Glomerular endothelial cell (primary cell): ENCODE measurements around the gene ASRGL1. TPM values are rescaled to one million over a fixed set of nuclear protein-coding genes. Genes with fewer than 3 reads are reported as not detected.
"Not testable (repeated sequence)": the region's sequence is repeated elsewhere in the genome, so short reads cannot be mapped to it uniquely, and the experiment has no call there.

Experiments
- DNase-seq: peaks from one replicate; pipeline ENCODE4 v3.0.0-alpha.2; 2011; ENCODE audit warnings: low read depth, low spot score; ENCODE audit errors: extremely low read depth
- total RNA-seq: library from RNA; depleted of rRNA; stranded (reverse); fragments of >200 nt; gene quantifications from 2 replicates; pipeline ENCODE4 v1.2.3, GENCODE V29; 2015

Gene ASRGL1
- 7.8 and 41.4 TPM in 2 replicates for total RNA-seq

- DNase-seq, result no peak
These were observed at the start of gene ASRGL1 for GRCh38 chr11:62337303-62338181. Gene ASRGL1 (plus strand): TSS chr11:62337448. CDS start chr11:62337978, 530 bp downstream.

DNA sequence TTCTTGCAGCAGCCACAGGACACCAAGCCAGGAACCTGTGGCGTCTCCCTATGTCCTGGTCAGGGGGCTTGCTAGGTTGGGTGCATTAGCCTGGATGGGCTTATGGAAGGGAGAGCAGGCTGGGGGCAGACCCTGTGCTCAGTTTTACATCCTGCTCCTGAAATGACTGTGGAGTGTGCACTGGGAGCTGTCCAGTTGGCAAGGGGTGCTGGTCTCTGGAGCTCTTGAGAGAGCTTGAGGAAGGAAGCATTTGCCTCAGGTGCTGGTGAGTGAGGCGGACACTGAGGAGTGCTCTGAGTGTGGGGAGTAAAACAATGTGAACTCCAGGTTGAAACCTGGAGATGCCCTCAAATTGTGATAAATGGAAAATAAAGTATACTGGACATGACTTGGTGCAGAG, 41.7 kb upstream of the ASRGL1 start:
- DNase-seq, result no peak

DNA sequence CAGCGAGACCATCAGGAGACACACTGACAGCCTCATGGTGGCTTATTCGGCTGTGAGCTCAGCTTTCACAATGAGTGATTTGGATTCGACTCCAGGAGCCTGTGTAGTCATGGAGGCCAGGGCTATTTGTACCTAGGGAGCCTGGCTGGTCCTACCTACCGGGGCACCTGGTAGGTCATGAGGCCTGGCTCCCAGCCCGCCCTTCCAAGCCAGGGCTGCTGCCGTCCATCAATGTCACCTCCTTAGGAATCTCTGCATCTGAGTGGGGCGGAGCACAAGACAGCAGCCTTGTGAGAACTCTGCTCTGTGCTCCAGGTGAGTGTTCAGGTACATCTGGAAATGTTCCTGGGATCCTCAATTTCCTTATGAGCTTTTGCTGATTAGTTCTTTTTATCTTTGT, 38.3 kb upstream of the ASRGL1 start, which contains the start of gene SCGB1D4:
Gene SCGB1D4 (minus strand): TSS at position 101 of the 400 bp plus-strand sequence. CDS start 65 bp downstream, at position 36.
- DNase-seq, result no peak

- DNase-seq, result no peak
These were observed 31.0 kb upstream of the ASRGL1 start for GRCh38 chr11:62306227-62306626.

GRCh38 chr11:62307950-62308349, 29.3 kb upstream of the ASRGL1 start:
- DNase-seq, result no peak

DNA sequence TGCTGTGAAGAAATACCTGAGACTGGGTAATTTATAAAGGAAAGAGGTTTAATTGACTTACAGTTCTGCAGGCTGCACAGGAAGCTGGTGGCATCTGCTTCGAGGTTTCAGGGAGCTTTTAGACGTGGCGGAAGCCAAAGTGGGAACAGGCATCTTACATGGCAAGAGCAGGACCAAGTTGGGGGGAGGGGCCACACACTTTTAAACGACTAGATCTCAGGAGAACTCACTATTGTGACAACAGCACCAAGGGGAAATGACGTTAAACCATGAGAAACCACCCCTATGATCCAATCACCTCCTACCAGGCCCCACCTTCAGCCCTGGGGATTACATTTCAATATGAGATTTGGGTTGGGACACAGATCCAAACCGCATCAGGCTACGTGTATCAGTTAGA, 27.3 kb upstream of the ASRGL1 start:
- DNase-seq, result no peak

- no peak for DNase-seq
These were observed 21.8 kb upstream of the ASRGL1 start for GRCh38 chr11:62315431-62315830.

DNA sequence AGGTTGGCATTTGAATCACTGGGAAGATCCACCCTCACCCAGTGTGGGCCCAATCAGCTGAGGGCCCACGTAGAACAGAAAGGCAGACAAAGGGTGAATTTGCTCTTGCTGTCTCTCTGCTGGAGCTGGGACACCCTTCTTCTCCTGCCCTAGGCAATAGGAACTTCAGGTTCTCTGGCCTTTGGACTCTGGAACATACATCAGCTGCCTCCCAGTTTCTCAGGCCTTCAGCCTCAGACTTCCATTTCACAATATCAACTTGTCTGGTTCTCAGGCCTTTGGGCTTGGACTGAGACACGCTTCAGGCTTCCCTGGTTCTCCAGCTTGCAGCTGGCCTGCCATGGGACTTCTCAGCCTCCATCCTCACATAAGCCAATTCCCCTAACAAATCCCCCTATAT, 14.7 kb upstream of the ASRGL1 start:
- no peak for DNase-seq

GRCh38 chr11:62324731-62325556, 12.3 kb upstream of the ASRGL1 start:
- no peak for DNase-seq

DNA sequence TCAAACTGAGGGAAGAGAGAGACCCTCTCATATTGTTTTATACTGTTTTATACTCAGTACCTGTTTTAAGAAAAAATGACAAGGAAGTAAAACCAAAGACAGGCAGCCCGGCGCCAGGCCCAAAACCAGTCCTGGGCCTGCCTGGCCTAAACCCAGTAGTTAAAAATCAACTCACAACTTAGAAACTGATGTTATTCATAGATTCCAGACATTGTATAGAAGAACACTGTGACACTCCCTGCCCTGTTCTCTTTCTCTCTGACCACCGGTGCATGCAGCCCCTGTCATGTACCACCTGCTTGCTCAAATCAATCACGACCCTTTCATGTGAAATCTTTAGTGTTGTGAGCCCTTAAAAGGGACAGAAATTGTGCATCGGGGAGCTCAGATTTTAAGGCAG, 11.5 kb upstream of the ASRGL1 start:
- not testable (repeated sequence) for DNase-seq

GRCh38 chr11:62326719-62327118, 10.5 kb upstream of the ASRGL1 start:
- not testable (repeated sequence) for DNase-seq

DNA sequence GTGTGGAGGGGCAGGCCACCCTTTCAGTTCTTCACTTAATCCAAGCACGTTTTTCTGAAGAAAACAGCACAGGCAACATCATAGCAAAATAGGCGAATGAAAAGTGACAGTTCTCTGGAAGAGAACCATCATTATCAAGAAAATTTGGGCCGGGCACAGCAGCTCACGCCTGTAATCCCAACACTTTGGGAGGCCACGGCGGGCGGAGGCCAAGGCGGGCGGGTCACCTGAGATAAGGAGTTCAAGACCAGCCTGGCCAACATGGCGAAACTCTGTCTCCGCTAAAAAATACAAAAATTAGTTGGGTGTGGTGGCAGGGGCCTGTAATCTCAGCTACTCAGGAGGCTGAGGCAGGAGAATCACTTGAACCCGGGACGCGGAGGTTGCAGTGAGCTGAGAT, 9.7 kb upstream of the ASRGL1 start:
- not testable (repeated sequence) for DNase-seq

DNA sequence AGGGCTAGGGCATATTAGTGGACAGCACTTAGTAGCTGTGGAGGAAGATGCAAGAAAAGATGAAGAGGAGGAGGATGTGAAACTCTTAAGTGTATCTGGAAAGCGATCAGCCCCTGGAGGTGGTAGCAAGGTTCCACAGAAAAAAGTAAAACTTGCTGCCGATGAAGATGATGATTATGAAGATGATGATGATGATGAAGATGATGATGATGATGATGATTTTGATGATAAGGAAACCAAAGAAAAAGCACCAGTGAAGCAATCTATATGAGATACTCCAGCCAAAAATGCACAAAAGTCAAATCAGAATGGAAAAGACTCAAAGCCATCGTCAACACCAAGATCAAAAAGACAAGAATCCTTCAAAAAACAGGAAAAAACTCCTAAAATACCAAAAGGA, 6.0 kb upstream of the ASRGL1 start:
- DNase-seq, result not testable (repeated sequence)

DNA sequence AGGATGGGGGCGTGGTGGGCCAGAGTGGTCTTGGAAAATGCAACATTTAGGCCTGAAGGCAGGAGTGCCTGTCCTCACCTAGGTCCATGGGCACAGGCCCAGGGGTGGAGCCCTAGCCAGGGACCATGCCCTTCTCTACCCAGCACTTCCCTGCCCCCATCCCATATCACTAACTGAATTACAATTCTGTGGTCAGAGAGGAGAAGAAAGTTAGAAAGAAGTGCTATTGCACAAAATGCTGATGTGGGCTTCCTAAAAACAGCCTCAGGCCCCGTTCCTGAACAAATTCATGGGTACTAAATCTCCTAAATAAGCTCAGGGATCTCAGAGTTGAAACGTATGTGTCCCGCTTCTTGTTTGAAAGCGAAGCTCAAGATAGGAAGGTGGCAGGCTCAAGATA, 3.5 kb upstream of the ASRGL1 start:
- DNase-seq, result no peak

DNA sequence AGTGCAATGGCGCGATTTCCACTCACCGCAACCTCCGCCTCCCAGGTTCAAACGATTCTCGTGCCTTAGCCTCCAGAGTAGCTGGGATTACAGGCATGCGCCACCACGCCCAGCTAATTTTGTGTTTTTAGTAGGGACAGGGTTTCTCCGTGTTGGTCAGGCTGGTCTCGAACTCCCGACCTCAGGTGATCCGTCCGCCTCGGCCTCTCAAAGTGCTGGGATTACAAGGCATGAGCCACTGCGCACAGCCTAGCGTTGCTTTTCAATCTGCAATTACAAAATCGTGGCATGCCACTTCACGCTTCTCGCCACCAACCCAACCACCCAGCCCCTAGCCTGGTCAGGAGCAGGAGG, 322 bp upstream of the ASRGL1 start:
- not testable (repeated sequence) for DNase-seq

GRCh38 chr11:62338218-62338617, 970 bp downstream of the ASRGL1 start:
- no peak for DNase-seq

DNA sequence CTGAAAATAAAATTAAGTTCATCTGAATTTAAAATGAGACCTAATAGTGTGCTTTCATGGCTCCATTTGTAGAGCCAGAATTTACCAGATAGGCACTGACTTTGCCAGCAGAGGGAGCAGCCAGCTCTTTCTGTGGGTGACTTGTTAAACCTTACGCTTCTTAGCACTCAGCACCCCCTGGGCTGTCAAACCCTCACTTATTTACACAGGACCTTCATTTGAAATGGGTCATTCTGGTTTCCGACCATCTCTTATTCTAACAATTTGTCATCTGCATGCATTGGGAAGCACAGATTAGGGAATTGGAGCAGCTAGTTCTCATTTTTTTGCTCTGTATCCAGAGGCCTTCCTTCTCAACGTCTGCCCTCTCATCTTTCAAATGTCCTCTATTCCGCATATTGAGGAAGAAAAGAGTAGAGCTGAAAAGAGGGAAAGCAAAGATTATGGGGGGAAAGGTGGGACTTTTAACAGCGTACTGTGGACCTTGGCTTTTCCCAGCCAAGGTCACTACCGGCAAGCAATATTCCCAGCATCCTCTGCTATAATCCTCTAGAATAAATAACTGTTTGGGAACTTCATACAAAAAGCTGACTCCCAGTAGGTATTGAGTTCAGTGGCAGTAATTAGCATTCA, 3.1 kb downstream of the ASRGL1 start:
- no peak for DNase-seq

DNA sequence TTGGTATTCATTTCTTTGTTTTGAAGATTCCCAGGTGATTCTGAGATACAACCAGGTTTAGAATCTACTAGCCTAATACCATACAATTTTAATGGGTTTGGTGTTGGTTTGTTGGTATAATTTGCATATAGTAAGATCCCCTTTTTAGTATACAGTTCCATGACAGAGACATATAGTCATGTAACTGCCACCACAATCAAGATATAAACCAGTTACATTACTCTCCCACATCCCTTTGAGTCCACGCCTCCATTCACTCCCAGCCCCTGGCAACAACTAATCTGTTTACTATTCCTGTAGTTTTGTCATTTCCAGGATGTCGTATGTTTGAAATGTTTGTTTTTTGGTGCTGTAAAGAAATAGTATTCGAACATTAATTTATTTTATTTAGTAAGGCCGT, 4.3 kb downstream of the ASRGL1 start:
- DNase-seq, result no peak

- not testable (repeated sequence) for DNase-seq
These were observed 6.5 kb downstream of the ASRGL1 start for GRCh38 chr11:62343646-62344190.

GRCh38 chr11:62344210-62344609, 7.0 kb downstream of the ASRGL1 start:
- DNase-seq, result no peak

DNA sequence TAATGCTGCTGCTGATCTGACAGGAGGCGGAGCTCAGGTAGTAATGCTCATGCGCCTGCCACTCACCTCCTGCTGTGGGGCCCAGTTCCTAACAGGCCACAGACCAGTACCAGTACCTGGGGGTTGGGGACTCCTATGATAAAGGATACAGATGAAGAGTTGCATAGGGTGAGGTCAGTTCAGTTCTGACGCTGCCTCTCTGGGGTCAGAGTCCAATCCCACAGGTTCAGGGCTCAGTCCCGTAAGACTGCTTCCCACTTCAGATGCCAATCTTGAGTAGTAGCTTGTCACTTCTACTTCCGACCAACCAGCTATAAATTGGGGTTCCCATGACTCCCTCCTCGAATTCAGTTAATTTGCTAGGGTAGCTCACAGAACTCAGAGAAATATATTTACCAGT, 8.6 kb downstream of the ASRGL1 start:
- no peak for DNase-seq
